A673 (cell line): ENCODE measurements around the gene CEACAM5. TPM values are rescaled to one million over a fixed set of nuclear protein-coding genes. Genes with fewer than 3 reads are reported as not detected.

Experiments
- BruUV-seq: library from RNA; stranded (reverse); fragments of 400-500 nt; replicated peaks from 2 replicates; lab custom pipeline; 2021; lab: Mats Ljungman, UMichigan
- CTCF ChIA-PET: fragments of 300-600 bp; sonication (Branson Sonifier 250); formaldehyde crosslinking; loops from one replicate; lab custom pipeline; 2022; ENCODE audit warnings: antibody characterized with exemption; lab: Charles Lee
- POLR2A ChIA-PET: fragments of 300-600 bp; sonication (Branson Sonifier 250); formaldehyde crosslinking; loops from one replicate; lab custom pipeline; 2022; ENCODE audit warnings: antibody characterized with exemption; ENCODE audit not compliant: low non-redundant PET; lab: Charles Lee
- DNase-seq: peaks from one replicate; pipeline ENCODE4 v3.0.0-alpha.2; 2015; ENCODE audit warnings: low spot score
- H3K27ac ChIP-seq: fragments of 200-600 bp; sonication (generic); 2 replicates; pipeline ENCODE4 v1.5.1; 2016; ENCODE audit warnings: mixed run types, low read depth, mild to moderate bottlenecking, mixed read lengths, antibody characterized with exemption, low read length; ENCODE audit not compliant: poor library complexity, severe bottlenecking
- H3K27me3 ChIP-seq: fragments of 200-600 bp; sonication (generic); replicated peaks from 2 replicates; pipeline ENCODE4 v1.6.1; 2017; ENCODE audit warnings: mixed run types, low read depth, mild to moderate bottlenecking, mixed read lengths, antibody characterized with exemption, low read length; ENCODE audit not compliant: insufficient read depth, poor library complexity
- H3K36me3 ChIP-seq: fragments of 200-600 bp; sonication (generic); 2 replicates; pipeline ENCODE4 v1.6.1; 2016; ENCODE audit warnings: mixed run types, mild to moderate bottlenecking, mixed read lengths, antibody characterized with exemption, low read length; ENCODE audit not compliant: insufficient read depth, poor library complexity, severe bottlenecking
- H3K4me1 ChIP-seq: fragments of 200-600 bp; sonication (generic); 2 replicates; pipeline ENCODE4 v1.6.1; 2017; ENCODE audit warnings: mixed run types, mild to moderate bottlenecking, mixed read lengths, antibody characterized with exemption, low read length; ENCODE audit not compliant: insufficient read depth, poor library complexity, severe bottlenecking
- H3K4me3 ChIP-seq: fragments of 200-600 bp; sonication (generic); 2 replicates; pipeline ENCODE4 v1.5.1; 2016; ENCODE audit warnings: low read depth, mixed run types, mild to moderate bottlenecking, mixed read lengths, low read length; ENCODE audit not compliant: poor library complexity, severe bottlenecking
- H3K9me3 ChIP-seq: fragments of 200-600 bp; sonication (generic); 2 replicates; pipeline ENCODE4 v1.6.1; 2016; ENCODE audit warnings: mixed run types, low read depth, mild to moderate bottlenecking, mixed read lengths, antibody characterized with exemption, low read length; ENCODE audit not compliant: poor library complexity, severe bottlenecking
- EZH2 ChIP-seq: fragments of 200-600 bp; sonication (generic); IDR thresholded peaks from 2 replicates; pipeline ENCODE4 v1.6.1; 2017; ENCODE audit warnings: borderline replicate concordance, low read depth, mild to moderate bottlenecking, mixed read lengths, antibody characterized with exemption, low read length; ENCODE audit not compliant: poor library complexity, severe bottlenecking
- intact Hi-C: fragments of 100-400 bp; cut with micrococcal nuclease; formaldehyde crosslinking; loops from one replicate; pipeline ENCODE4 v1.10.0; 2022; ENCODE audit not compliant: unreplicated experiment
- total RNA-seq: library from RNA; stranded (reverse); gene quantifications from 2 replicates; pipeline ENCODE4 v1.2.3, GENCODE V29; 2021
- TF ChIP-seq, protein P1 (sequence below): fragments of 300-800, 200-600 bp; sonication (generic); conservative IDR thresholded peaks from 2 replicates; pipeline ENCODE4 v1.5.1; 2017; ENCODE audit warnings: low read depth, mild to moderate bottlenecking, antibody characterized with exemption, low read length, moderate library complexity, mixed read lengths

Gene CEACAM5
- total RNA-seq, 1 experiment from 2014 or later, result 0.54 TPM

GRCh38 chr19:41734585-41734984, 26.2 kb downstream of the CEACAM5 start:
- BruUV-seq, result no TSS peak
- intact Hi-C loops, result no loop called here
- ChIA-PET CTCF (no interaction called here), POLR2A (no interaction called here)
- Histone ChIP-seq H3K4me3 (no peak overlapping the region), H3K36me3 (no peaks in the 10 kb centered on the region), H3K27ac (no peak overlapping the region), H3K27me3 (no peaks in the 10 kb centered on the region), H3K9me3 (no peaks in the 10 kb centered on the region), H3K4me1 (peaks cover 13% of the 10 kb centered on the region)
- DNase-seq, result no peak
- TF ChIP-seq EZH2, result no peak
- TF ChIP-seq, protein P1, sequence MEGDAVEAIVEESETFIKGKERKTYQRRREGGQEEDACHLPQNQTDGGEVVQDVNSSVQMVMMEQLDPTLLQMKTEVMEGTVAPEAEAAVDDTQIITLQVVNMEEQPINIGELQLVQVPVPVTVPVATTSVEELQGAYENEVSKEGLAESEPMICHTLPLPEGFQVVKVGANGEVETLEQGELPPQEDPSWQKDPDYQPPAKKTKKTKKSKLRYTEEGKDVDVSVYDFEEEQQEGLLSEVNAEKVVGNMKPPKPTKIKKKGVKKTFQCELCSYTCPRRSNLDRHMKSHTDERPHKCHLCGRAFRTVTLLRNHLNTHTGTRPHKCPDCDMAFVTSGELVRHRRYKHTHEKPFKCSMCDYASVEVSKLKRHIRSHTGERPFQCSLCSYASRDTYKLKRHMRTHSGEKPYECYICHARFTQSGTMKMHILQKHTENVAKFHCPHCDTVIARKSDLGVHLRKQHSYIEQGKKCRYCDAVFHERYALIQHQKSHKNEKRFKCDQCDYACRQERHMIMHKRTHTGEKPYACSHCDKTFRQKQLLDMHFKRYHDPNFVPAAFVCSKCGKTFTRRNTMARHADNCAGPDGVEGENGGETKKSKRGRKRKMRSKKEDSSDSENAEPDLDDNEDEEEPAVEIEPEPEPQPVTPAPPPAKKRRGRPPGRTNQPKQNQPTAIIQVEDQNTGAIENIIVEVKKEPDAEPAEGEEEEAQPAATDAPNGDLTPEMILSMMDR, result no peak

DNA sequence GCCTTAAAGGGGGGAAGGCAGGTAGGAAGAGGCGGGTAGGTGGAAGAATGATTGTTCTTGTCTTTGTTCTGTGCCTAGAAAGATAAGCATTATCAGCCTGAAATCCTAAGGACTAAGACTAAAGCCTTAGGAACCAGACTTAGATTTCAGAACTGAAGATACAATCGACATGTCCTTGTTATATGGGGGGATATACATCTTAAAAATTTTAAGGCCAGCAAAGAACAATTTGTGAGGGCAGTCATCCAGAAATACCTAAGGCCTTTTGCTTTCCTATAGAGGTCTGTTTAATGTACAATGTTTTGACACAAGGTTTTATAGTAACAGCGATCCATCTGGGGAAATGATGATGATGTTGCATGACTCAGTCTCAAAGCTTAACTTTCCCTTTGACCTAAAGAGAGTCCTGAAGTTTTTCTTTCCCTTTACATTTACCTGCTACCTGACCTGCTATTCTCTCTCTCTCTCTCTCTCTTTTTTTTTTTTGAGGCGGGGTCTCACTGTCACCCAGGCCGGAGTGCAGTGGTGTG, 26.7 kb downstream of the CEACAM5 start:
- TF ChIP-seq EZH2, result no peak
- TF ChIP-seq, protein P1, result no peak
- DNase-seq, result no peak

GRCh38 chr19:41739361-41739760, 30.9 kb downstream of the CEACAM5 start:
- no peaks in the 10 kb centered on the region for H3K9me3 ChIP-seq
- DNase-seq, result no peak
- BruUV-seq, result no TSS peak
- no peaks in the 10 kb centered on the region for H3K36me3 ChIP-seq
- no peaks in the 10 kb centered on the region for H3K27me3 ChIP-seq
- CTCF ChIA-PET, result no interaction called here
- TF ChIP-seq, protein P1, result no peak
- TF ChIP-seq EZH2, result no peak
- intact Hi-C loops, result no loop called here
- H3K27ac ChIP-seq, result no peak overlapping the region
- H3K4me3 ChIP-seq, result no peak overlapping the region
- POLR2A ChIA-PET, result no interaction called here
- H3K4me1 ChIP-seq, result peaks cover 31% of the 10 kb centered on the region

More for the DNA sequence above, 26.7 kb downstream of the CEACAM5 start:
- intact Hi-C loops, result no loop called here
- Histone ChIP-seq H3K4me3 (no peak overlapping the region), H3K27me3 (no peaks in the 10 kb centered on the region), H3K9me3 (no peaks in the 10 kb centered on the region), H3K27ac (peak overlapping the region; percentile 28), H3K4me1 (peaks cover 11% of the 10 kb centered on the region), H3K36me3 (no peaks in the 10 kb centered on the region)
- CTCF ChIA-PET, result no interaction called here
- POLR2A ChIA-PET, result no interaction called here
- BruUV-seq, result no TSS peak
